ENCODE data around the gene OSBPL10. TPM values are rescaled to one million over a fixed set of nuclear protein-coding genes. Genes with fewer than 3 reads are reported as not detected.
A peak's percentile ranks its signal among the peaks of the same experiment; 100 is the strongest.

Gene OSBPL10
- total RNA-seq (10 to 100 TPM in 5 of 7 donors, 1 to 10 TPM in 2; 8.6 to 36.6 (median 11.4) TPM), polyA plus RNA-seq (1 to 10 TPM; 2.5 to 8.5 TPM)
- long read RNA-seq, donor 1, partial matches to known transcripts: 0 of 2 reads
- long read RNA-seq, donor 1, other reads (novel, unspliced or antisense): 2 of 2 reads
- long read RNA-seq, donor 2, full-length matches to known transcripts: 3 of 3 reads
- long read RNA-seq, donor 2, partial matches to known transcripts: 0 of 3 reads
- long read RNA-seq, donor 2, other reads (novel, unspliced or antisense): 0 of 3 reads
- long read RNA-seq, donor 3, full-length matches to known transcripts: 8 of 15 reads
- long read RNA-seq, donor 3, partial matches to known transcripts: 0 of 15 reads
- long read RNA-seq, donor 3, other reads (novel, unspliced or antisense): 7 of 15 reads

- Histone ChIP-seq H3K9me3 (no peaks in the 10 kb centered on the region), H3K4me1 (ENCODE audit: insufficient read depth) (peaks cover 6% of the 10 kb centered on the region), H3K36me3 (no peaks in the 10 kb centered on the region), H3K27me3 (no peaks in the 10 kb centered on the region), H3K4me3 (peak within 1 kb of the TSS; percentile 77), H3K27ac (peak within 1 kb of the TSS; percentile 86 to 89)
- WGBS, 3 donors: 4 to 6% (median 5%) methylated on average over 59 to 65 of the region's 65 CpGs
- intact Hi-C loops (cut with DNase I): no loop called here
- DNase-seq: peak; percentile 92 to 95 (median 93)
- TF ChIP-seq POLR2A (IDR thresholded peaks at IDR 0.05) (no peak), EP300 (IDR thresholded peaks at IDR 0.05) (no peak)
- TF ChIP-seq, protein P1, sequence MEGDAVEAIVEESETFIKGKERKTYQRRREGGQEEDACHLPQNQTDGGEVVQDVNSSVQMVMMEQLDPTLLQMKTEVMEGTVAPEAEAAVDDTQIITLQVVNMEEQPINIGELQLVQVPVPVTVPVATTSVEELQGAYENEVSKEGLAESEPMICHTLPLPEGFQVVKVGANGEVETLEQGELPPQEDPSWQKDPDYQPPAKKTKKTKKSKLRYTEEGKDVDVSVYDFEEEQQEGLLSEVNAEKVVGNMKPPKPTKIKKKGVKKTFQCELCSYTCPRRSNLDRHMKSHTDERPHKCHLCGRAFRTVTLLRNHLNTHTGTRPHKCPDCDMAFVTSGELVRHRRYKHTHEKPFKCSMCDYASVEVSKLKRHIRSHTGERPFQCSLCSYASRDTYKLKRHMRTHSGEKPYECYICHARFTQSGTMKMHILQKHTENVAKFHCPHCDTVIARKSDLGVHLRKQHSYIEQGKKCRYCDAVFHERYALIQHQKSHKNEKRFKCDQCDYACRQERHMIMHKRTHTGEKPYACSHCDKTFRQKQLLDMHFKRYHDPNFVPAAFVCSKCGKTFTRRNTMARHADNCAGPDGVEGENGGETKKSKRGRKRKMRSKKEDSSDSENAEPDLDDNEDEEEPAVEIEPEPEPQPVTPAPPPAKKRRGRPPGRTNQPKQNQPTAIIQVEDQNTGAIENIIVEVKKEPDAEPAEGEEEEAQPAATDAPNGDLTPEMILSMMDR (IDR thresholded peaks at IDR 0.05): no peak
Observed at GRCh38 chr3:31981206-31982181, at the start of gene OSBPL10, which contains the start of gene ZNF860. Gene OSBPL10 (minus strand): TSS chr3:31981262. CDS start chr3:31981179, 83 bp downstream. Gene ZNF860 (plus strand): TSS chr3:31981750. CDS start chr3:31989080, 7,330 bp downstream.

DNA sequence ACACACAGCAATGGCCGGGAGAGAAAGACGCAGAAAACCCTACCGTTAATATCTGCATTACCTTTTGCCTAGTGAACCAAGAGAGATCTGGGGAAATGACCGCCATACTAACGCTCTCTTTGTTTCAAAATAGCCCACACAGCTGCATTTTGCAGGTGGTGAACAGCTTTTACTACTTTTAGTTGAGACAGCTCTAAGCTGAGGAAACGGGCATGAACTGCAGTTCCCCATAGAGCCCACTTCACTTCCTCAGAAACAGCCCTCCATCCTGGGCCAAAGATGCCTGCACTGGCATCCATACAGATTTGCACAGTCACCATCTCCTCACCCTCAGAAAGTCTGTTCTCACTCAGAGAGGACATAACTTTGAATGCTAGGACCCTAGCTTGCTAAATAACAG lies 45.5 kb upstream of the OSBPL10 start:
- H3K27me3 ChIP-seq: no peaks in the 10 kb centered on the region
- H3K36me3 ChIP-seq: no peaks in the 10 kb centered on the region
- TF ChIP-seq, protein P1 (IDR thresholded peaks at IDR 0.05): no peak
- TF ChIP-seq POLR2A (IDR thresholded peaks at IDR 0.05) (no peak), EP300 (IDR thresholded peaks at IDR 0.05) (no peak)
- intact Hi-C loops (cut with DNase I): loop anchor here in 1 of 4 donors (5.0 kb wide), 1 partner anchor 111 kb away; no protein-coding TSS in a partner anchor
- H3K4me1 ChIP-seq (ENCODE audit: insufficient read depth): no peaks in the 10 kb centered on the region
- DNase-seq: no peak
- no peaks in the 10 kb centered on the region for H3K9me3 ChIP-seq
- H3K27ac ChIP-seq: no peak overlapping the region
- WGBS, 3 donors: 91 to 92% (median 91%) methylated on average over 6 of the region's 6 CpGs
- H3K4me3 ChIP-seq: no peak overlapping the region

- TF ChIP-seq, protein P1 (IDR thresholded peaks at IDR 0.05): no peak
- TF ChIP-seq POLR2A (IDR thresholded peaks at IDR 0.05) (no peak), EP300 (IDR thresholded peaks at IDR 0.05) (no peak)
- 44 to 63% (median 62%) methylated on average over 2 of the region's 2 CpGs for WGBS, 3 donors
- no peaks in the 10 kb centered on the region for H3K36me3 ChIP-seq
- intact Hi-C loops (cut with DNase I): loop anchor here in 2 of 4 donors (5.0 kb wide), 1 partner anchor 119 kb away; no protein-coding TSS in a partner anchor
- H3K4me1 ChIP-seq (ENCODE audit: insufficient read depth): no peaks in the 10 kb centered on the region
- H3K27ac ChIP-seq: no peak overlapping the region
- no peak overlapping the region for H3K4me3 ChIP-seq
- DNase-seq: no peak
- H3K27me3 ChIP-seq: no peaks in the 10 kb centered on the region
- no peaks in the 10 kb centered on the region for H3K9me3 ChIP-seq
Observed at GRCh38 chr3:32022947-32023346, 41.9 kb upstream of the OSBPL10 start.

- Histone ChIP-seq H3K27me3 (no peaks in the 10 kb centered on the region), H3K27ac (no peak overlapping the region), H3K36me3 (no peaks in the 10 kb centered on the region), H3K9me3 (no peaks in the 10 kb centered on the region), H3K4me3 (no peak overlapping the region), H3K4me1 (ENCODE audit: insufficient read depth) (no peaks in the 10 kb centered on the region)
- DNase-seq: no peak
- intact Hi-C loops (cut with DNase I): loop anchor here in 2 of 4 donors (5.0 kb wide), 1 partner anchor 121 kb away; no protein-coding TSS in a partner anchor
- WGBS, 3 donors: 53 to 70% (median 66%) methylated on average over 3 of the region's 3 CpGs
- TF ChIP-seq EP300 (IDR thresholded peaks at IDR 0.05) (no peak), POLR2A (IDR thresholded peaks at IDR 0.05) (no peak)
- TF ChIP-seq, protein P1 (IDR thresholded peaks at IDR 0.05): no peak
Observed at GRCh38 chr3:32021748-32022147, 40.7 kb upstream of the OSBPL10 start.

Data from ovary (tissue), 10 donors.